ENCODE measurements around the gene PYGL. TPM values are rescaled to one million over a fixed set of nuclear protein-coding genes. Genes with fewer than 3 reads are reported as not detected.

PYGL gene
- total and polyA plus RNA-seq, 10 of the 15 experiments (the other 5 are each of a cell fraction or from before 2014, with no cell fraction given) = 0.05 to 1.4 (median 0.79) TPM

DNA sequence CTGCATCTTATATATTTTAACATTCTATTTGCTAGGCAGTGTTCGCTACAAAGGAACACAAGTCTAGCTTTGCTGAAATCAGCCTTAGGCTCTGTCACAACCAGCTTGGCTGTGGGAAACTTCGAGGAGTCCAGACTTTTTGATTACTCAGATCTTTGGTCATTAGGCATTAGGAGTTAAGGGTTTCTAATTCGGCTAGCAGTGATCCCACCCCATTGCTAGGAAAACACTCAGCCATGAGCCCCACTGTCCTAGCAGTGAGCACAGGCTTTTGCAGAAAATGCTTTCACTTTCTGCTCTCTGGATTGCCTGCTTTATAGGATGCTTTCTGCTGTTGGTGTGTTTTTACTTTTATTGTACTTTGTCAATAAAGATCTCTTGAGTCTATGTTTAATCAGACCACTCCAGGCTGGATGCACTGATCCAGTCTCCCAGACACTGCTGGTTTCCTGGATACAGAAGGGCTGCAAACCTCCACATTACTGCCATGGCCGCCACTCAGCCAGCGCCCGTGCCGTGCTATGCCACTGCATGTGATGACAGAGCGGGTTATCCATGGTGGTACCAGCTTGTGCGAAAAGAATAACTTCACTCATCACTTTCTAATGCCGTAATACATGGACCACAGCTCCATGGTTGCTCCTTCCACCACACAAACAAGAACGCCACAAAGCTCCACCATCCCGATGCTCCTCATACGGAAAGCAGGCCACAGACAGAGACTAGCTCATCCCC lies 41.0 kb upstream of the PYGL start (continued):
- no peak for TF ChIP-seq JUND (IDR thresholded peaks at IDR 0.05; ENCODE audit: low read depth, low read length)
- no peak for TF ChIP-seq GATAD2B (conservative IDR thresholded peaks at IDR 0.05; ENCODE audit: low read depth)
- TF ChIP-seq, protein P1, sequence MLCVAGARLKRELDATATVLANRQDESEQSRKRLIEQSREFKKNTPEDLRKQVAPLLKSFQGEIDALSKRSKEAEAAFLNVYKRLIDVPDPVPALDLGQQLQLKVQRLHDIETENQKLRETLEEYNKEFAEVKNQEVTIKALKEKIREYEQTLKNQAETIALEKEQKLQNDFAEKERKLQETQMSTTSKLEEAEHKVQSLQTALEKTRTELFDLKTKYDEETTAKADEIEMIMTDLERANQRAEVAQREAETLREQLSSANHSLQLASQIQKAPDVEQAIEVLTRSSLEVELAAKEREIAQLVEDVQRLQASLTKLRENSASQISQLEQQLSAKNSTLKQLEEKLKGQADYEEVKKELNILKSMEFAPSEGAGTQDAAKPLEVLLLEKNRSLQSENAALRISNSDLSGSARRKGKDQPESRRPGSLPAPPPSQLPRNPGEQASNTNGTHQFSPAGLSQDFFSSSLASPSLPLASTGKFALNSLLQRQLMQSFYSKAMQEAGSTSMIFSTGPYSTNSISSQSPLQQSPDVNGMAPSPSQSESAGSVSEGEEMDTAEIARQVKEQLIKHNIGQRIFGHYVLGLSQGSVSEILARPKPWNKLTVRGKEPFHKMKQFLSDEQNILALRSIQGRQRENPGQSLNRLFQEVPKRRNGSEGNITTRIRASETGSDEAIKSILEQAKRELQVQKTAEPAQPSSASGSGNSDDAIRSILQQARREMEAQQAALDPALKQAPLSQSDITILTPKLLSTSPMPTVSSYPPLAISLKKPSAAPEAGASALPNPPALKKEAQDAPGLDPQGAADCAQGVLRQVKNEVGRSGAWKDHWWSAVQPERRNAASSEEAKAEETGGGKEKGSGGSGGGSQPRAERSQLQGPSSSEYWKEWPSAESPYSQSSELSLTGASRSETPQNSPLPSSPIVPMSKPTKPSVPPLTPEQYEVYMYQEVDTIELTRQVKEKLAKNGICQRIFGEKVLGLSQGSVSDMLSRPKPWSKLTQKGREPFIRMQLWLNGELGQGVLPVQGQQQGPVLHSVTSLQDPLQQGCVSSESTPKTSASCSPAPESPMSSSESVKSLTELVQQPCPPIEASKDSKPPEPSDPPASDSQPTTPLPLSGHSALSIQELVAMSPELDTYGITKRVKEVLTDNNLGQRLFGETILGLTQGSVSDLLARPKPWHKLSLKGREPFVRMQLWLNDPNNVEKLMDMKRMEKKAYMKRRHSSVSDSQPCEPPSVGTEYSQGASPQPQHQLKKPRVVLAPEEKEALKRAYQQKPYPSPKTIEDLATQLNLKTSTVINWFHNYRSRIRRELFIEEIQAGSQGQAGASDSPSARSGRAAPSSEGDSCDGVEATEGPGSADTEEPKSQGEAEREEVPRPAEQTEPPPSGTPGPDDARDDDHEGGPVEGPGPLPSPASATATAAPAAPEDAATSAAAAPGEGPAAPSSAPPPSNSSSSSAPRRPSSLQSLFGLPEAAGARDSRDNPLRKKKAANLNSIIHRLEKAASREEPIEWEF (IDR thresholded peaks at IDR 0.05; ENCODE audit: insufficient replicate concordance, low read depth, low read length) = no peak
- no peak for TF ChIP-seq STAT3 (IDR thresholded peaks at IDR 0.05; ENCODE audit: low read depth, low read length)
- no peak for TF ChIP-seq ZSCAN29 (IDR thresholded peaks at IDR 0.05)
- no peak for TF ChIP-seq HDAC2 (IDR thresholded peaks at IDR 0.05)
- TF ChIP-seq, protein P2, sequence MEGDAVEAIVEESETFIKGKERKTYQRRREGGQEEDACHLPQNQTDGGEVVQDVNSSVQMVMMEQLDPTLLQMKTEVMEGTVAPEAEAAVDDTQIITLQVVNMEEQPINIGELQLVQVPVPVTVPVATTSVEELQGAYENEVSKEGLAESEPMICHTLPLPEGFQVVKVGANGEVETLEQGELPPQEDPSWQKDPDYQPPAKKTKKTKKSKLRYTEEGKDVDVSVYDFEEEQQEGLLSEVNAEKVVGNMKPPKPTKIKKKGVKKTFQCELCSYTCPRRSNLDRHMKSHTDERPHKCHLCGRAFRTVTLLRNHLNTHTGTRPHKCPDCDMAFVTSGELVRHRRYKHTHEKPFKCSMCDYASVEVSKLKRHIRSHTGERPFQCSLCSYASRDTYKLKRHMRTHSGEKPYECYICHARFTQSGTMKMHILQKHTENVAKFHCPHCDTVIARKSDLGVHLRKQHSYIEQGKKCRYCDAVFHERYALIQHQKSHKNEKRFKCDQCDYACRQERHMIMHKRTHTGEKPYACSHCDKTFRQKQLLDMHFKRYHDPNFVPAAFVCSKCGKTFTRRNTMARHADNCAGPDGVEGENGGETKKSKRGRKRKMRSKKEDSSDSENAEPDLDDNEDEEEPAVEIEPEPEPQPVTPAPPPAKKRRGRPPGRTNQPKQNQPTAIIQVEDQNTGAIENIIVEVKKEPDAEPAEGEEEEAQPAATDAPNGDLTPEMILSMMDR (IDR thresholded peaks at IDR 0.05 in 2 of 3, conservative IDR thresholded peaks at IDR 0.05 in 1 of 3; ENCODE audit: control insufficient read depth in 2 of 3, extremely low read depth in 1 of 3, insufficient read depth in 1 of 3, low read depth in 3 of 3, low read length in 3 of 3) = no peak
- no peak for TF ChIP-seq BHLHE40 (IDR thresholded peaks at IDR 0.05; ENCODE audit: borderline replicate concordance in 1 of 2, low read depth in 2 of 2, low read length in 1 of 2)
